HepG2 (cell line): ENCODE data around the gene NFIC. TPM values are rescaled to one million over a fixed set of nuclear protein-coding genes. Genes with fewer than 3 reads are reported as not detected.

Experiments used
- ATAD3A ChIP-seq: sonication (generic); formaldehyde crosslinking; IDR thresholded peaks from 2 replicates; pipeline ENCODE4 v1.4.0; 2020; ENCODE audit warnings: missing genetic modification reagents
- EHMT2 ChIP-seq: fragments of 200-600 bp; sonication (generic); IDR thresholded peaks from 2 replicates; pipeline ENCODE4 v1.7.0; 2017; ENCODE audit warnings: antibody characterized with exemption, low read depth, low read length, borderline replicate concordance
- ISX ChIP-seq: sonication (generic); formaldehyde crosslinking; conservative IDR thresholded peaks from 2 replicates; pipeline ENCODE4 v1.5.0; 2020; ENCODE audit warnings: missing genetic modification reagents
- KDM1A ChIP-seq: IDR thresholded peaks from 2 replicates; pipeline ENCODE4 v1.6.1; 2016; ENCODE audit warnings: missing compliant biosample characterization
- MIER3 ChIP-seq: IDR thresholded peaks from 2 replicates; pipeline ENCODE4 v1.6.1; 2016; ENCODE audit warnings: missing compliant biosample characterization, borderline replicate concordance
- NFATC3 ChIP-seq: sonication (generic); formaldehyde crosslinking; IDR thresholded peaks from 2 replicates; pipeline ENCODE4 v1.5.1; 2020; ENCODE audit warnings: mild to moderate bottlenecking, missing genetic modification reagents
- PRMT3 ChIP-seq: sonication (generic); formaldehyde crosslinking; IDR thresholded peaks from 2 replicates; pipeline ENCODE4 v1.8.1; 2022; ENCODE audit warnings: low read depth, mild to moderate bottlenecking, moderate library complexity, missing genetic modification reagents, borderline replicate concordance
- SCMH1 ChIP-seq: sonication (generic); formaldehyde crosslinking; IDR thresholded peaks from 2 replicates; pipeline ENCODE4 v1.9.0; 2021; ENCODE audit warnings: missing genetic modification reagents, mild to moderate bottlenecking, borderline replicate concordance
- SIN3A ChIP-seq: IDR thresholded peaks from 2 replicates; pipeline ENCODE4 v1.6.1; 2011; ENCODE audit warnings: low read depth, mild to moderate bottlenecking, control low read depth, low read length, borderline replicate concordance
- SIX1 ChIP-seq: sonication (generic); formaldehyde crosslinking; IDR thresholded peaks from 2 replicates; pipeline ENCODE4 v1.4.0; 2020; ENCODE audit warnings: missing genetic modification reagents, borderline replicate concordance
- THYN1 ChIP-seq: sonication (generic); formaldehyde crosslinking; IDR thresholded peaks from 2 replicates; pipeline ENCODE4 v1.8.1; 2023; ENCODE audit warnings: low read depth, mild to moderate bottlenecking, moderate library complexity, missing genetic modification reagents, borderline replicate concordance
- YEATS2 ChIP-seq: sonication (generic); formaldehyde crosslinking; IDR thresholded peaks from 2 replicates; pipeline ENCODE4 v1.4.0; 2020; ENCODE audit warnings: missing genetic modification reagents, borderline replicate concordance
- ZBTB10 ChIP-seq: sonication (generic); formaldehyde crosslinking; IDR thresholded peaks from 2 replicates; pipeline ENCODE4 v1.4.0; 2020; ENCODE audit warnings: missing genetic modification reagents, borderline replicate concordance
- ZNF253 ChIP-seq: sonication (generic); formaldehyde crosslinking; IDR thresholded peaks from 2 replicates; pipeline ENCODE4 v1.8.0; 2022; ENCODE audit warnings: mild to moderate bottlenecking, missing genetic modification reagents, borderline replicate concordance
- ZNF567 ChIP-seq: sonication (generic); formaldehyde crosslinking; IDR thresholded peaks from 2 replicates; pipeline ENCODE4 v1.8.1; 2023; ENCODE audit warnings: mild to moderate bottlenecking, missing genetic modification reagents, borderline replicate concordance
- ZNF615 ChIP-seq: sonication (generic); formaldehyde crosslinking; IDR thresholded peaks from 2 replicates; pipeline ENCODE4 v1.5.0; 2020; ENCODE audit warnings: mild to moderate bottlenecking, missing genetic modification reagents, borderline replicate concordance
- polyA plus RNA-seq, 8 experiments: library from polyadenylated mRNA; depleted of rRNA in 3 of 8; stranded (reverse) in 7 of 8; unstranded in 1 of 8; fragments of >200 nt; fragmentation: Illumina TruSeq in 4 of 8; extraction: Trizol in 4 of 8; gene quantifications; 2 replicates each; pipeline versions ENCODE4 v1.2.1 to v1.2.3, GENCODE V29; 2011 to 2016; ENCODE audit warnings: low read depth in 4 of 8, missing spikeins in 1 of 8, mixed read lengths in 1 of 8; ENCODE audit not compliant: insufficient read depth in 1 of 8
- total RNA-seq, 5 experiments: library from RNA; depleted of rRNA; stranded (reverse); fragments of >200 nt; fragmentation: Illumina TruSeq; extraction: Trizol; gene quantifications; 2 replicates each; pipeline ENCODE4 v1.2.3, GENCODE V29; 2016; ENCODE audit warnings: low read depth in 1 of 5
- TF ChIP-seq, protein P1 (sequence below): sonication (generic); formaldehyde crosslinking; IDR thresholded peaks from 2 replicates; pipeline ENCODE4 v1.5.0; 2020; ENCODE audit warnings: mild to moderate bottlenecking, missing genetic modification reagents, borderline replicate concordance

The NFIC gene
- total and polyA plus RNA-seq, 2 of the 13 experiments (the other 11 are each of a cell fraction or from before 2014, with no cell fraction given), result 1.3 to 2.5 TPM

GRCh38 chr19:3397266-3398022 is 31.1 kb downstream of the NFIC start (continued):
- TF ChIP-seq, protein P1, sequence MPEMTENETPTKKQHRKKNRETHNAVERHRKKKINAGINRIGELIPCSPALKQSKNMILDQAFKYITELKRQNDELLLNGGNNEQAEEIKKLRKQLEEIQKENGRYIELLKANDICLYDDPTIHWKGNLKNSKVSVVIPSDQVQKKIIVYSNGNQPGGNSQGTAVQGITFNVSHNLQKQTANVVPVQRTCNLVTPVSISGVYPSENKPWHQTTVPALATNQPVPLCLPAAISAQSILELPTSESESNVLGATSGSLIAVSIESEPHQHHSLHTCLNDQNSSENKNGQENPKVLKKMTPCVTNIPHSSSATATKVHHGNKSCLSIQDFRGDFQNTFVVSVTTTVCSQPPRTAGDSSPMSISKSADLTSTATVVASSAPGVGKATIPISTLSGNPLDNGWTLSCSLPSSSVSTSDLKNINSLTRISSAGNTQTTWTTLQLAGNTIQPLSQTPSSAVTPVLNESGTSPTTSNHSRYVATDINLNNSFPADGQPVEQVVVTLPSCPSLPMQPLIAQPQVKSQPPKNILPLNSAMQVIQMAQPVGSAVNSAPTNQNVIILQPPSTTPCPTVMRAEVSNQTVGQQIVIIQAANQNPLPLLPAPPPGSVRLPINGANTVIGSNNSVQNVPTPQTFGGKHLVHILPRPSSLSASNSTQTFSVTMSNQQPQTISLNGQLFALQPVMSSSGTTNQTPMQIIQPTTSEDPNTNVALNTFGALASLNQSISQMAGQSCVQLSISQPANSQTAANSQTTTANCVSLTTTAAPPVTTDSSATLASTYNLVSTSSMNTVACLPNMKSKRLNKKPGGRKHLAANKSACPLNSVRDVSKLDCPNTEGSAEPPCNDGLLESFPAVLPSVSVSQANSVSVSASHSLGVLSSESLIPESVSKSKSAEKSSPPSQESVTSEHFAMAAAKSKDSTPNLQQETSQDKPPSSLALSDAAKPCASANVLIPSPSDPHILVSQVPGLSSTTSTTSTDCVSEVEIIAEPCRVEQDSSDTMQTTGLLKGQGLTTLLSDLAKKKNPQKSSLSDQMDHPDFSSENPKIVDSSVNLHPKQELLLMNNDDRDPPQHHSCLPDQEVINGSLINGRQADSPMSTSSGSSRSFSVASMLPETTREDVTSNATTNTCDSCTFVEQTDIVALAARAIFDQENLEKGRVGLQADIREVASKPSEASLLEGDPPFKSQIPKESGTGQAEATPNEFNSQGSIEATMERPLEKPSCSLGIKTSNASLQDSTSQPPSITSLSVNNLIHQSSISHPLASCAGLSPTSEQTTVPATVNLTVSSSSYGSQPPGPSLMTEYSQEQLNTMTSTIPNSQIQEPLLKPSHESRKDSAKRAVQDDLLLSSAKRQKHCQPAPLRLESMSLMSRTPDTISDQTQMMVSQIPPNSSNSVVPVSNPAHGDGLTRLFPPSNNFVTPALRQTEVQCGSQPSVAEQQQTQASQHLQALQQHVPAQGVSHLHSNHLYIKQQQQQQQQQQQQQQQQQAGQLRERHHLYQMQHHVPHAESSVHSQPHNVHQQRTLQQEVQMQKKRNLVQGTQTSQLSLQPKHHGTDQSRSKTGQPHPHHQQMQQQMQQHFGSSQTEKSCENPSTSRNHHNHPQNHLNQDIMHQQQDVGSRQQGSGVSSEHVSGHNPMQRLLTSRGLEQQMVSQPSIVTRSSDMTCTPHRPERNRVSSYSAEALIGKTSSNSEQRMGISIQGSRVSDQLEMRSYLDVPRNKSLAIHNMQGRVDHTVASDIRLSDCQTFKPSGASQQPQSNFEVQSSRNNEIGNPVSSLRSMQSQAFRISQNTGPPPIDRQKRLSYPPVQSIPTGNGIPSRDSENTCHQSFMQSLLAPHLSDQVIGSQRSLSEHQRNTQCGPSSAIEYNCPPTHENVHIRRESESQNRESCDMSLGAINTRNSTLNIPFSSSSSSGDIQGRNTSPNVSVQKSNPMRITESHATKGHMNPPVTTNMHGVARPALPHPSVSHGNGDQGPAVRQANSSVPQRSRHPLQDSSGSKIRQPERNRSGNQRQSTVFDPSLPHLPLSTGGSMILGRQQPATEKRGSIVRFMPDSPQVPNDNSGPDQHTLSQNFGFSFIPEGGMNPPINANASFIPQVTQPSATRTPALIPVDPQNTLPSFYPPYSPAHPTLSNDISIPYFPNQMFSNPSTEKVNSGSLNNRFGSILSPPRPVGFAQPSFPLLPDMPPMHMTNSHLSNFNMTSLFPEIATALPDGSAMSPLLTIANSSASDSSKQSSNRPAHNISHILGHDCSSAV, result no peak
- no peak for TF ChIP-seq EHMT2
- TF ChIP-seq ATAD3A (CRISPR knock-in tag), result no peak
- TF ChIP-seq ZNF567 (CRISPR knock-in tag), result peak; percentile 88; the same call in 1 of the 2 replicates
- no peak for TF ChIP-seq SCMH1 (CRISPR knock-in tag)
- TF ChIP-seq MIER3 (CRISPR knock-in tag), result peak; percentile 59; the same call in 1 of the 2 replicates
- TF ChIP-seq ZBTB10 (CRISPR knock-in tag), result 0 out of 2 replicates have a peak, but pooled peaks have one; percentile 50
- TF ChIP-seq YEATS2 (CRISPR knock-in tag), result peak; percentile 24; the same call in 1 of the 2 replicates
- no peak for TF ChIP-seq ZNF253 (CRISPR knock-in tag)
- TF ChIP-seq KDM1A, result no peak
- TF ChIP-seq SIX1 (CRISPR knock-in tag), result 0 out of 2 replicates have a peak, but pooled peaks have one; percentile 36
- no peak for TF ChIP-seq THYN1 (CRISPR knock-in tag)
- no peak for TF ChIP-seq PRMT3
- TF ChIP-seq NFATC3 (CRISPR knock-in tag), result no peak
- TF ChIP-seq ZNF615 (CRISPR knock-in tag), result no peak
- no peak for TF ChIP-seq ISX
- TF ChIP-seq SIN3A, result no peak
